ENCODE results near the gene TTC32. TPM values are rescaled to one million over a fixed set of nuclear protein-coding genes. Genes with fewer than 3 reads are reported as not detected.

TTC32 gene
- total and polyA plus RNA-seq, 2 experiments from 2014 or later, result 4.6 to 17.0 TPM

DNA sequence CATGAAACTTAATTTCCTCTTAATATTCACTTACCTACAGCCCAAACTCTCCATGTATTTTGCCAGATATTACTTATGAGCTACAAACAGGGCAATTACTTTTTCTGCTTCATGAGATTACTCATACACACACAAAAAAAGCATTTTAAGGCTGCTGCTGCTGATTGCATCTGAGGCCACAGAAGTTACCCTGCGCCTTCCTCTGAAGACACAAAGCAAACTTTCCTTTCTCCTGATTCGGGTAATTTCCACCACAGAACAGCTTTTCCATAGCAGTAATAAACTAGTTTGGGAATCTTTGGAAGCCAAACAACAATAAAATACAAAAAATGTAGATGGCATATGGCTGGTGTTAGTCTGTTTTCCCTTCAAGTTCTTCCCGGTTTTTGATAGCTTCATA, 6.2 kb downstream of the TTC32 start:
- Histone ChIP-seq H3K4me3 (no peak overlapping the region), H3K36me3 (ENCODE audit: insufficient read depth) (no peaks in the 10 kb centered on the region), H3K27me3 (ENCODE audit: insufficient read depth) (no peaks in the 10 kb centered on the region), H3K27ac (ENCODE audit: low read depth) (no peak overlapping the region), H3K4me2 (no peak overlapping the region), H2AFZ (no peak overlapping the region), H3K79me2 (replicated peaks; ENCODE audit: insufficient read depth) (peaks cover 16% of the 10 kb centered on the region), H3K4me1 (ENCODE audit: insufficient read depth) (no peaks in the 10 kb centered on the region), H3K9me2 (ENCODE audit: insufficient read depth) (no peaks in the 10 kb centered on the region), H3F3A (replicated peaks; ENCODE audit: low read depth) (no peaks in the 10 kb centered on the region), H4K20me1 (replicated peaks; ENCODE audit: insufficient read depth) (peaks cover 5% of the 10 kb centered on the region)
- H3K4me3 Mint-ChIP-seq, result no peak overlapping the region
- H3K36me3 Mint-ChIP-seq (ENCODE audit: low read depth), result no peaks in the 10 kb centered on the region
- no peaks in the 10 kb centered on the region for H3K27me3 Mint-ChIP-seq (ENCODE audit: insufficient read depth, low read depth, poor library complexity)
- no peak for ATAC-seq
- DNase-seq (ENCODE audit: low spot score), result no peak
- no peaks in the 10 kb centered on the region for H3K9me3 Mint-ChIP-seq
- H3K4me1 Mint-ChIP-seq, result peaks cover 8% of the 10 kb centered on the region
- no peak for TF ChIP-seq EZH2phosphoT487 (IDR thresholded peaks at IDR 0.05; ENCODE audit: unreplicated experiment)
- TF ChIP-seq CREB1 (CRISPR knock-in tag; IDR thresholded peaks at IDR 0.05; ENCODE audit: low read depth), result no peak
- TF ChIP-seq STAT1 (IDR thresholded peaks at IDR 0.05; ENCODE audit: unreplicated experiment), result no peak
- TF ChIP-seq NANOG (IDR thresholded peaks at IDR 0.05; ENCODE audit: borderline replicate concordance), result no peak
- TF ChIP-seq, protein P1, sequence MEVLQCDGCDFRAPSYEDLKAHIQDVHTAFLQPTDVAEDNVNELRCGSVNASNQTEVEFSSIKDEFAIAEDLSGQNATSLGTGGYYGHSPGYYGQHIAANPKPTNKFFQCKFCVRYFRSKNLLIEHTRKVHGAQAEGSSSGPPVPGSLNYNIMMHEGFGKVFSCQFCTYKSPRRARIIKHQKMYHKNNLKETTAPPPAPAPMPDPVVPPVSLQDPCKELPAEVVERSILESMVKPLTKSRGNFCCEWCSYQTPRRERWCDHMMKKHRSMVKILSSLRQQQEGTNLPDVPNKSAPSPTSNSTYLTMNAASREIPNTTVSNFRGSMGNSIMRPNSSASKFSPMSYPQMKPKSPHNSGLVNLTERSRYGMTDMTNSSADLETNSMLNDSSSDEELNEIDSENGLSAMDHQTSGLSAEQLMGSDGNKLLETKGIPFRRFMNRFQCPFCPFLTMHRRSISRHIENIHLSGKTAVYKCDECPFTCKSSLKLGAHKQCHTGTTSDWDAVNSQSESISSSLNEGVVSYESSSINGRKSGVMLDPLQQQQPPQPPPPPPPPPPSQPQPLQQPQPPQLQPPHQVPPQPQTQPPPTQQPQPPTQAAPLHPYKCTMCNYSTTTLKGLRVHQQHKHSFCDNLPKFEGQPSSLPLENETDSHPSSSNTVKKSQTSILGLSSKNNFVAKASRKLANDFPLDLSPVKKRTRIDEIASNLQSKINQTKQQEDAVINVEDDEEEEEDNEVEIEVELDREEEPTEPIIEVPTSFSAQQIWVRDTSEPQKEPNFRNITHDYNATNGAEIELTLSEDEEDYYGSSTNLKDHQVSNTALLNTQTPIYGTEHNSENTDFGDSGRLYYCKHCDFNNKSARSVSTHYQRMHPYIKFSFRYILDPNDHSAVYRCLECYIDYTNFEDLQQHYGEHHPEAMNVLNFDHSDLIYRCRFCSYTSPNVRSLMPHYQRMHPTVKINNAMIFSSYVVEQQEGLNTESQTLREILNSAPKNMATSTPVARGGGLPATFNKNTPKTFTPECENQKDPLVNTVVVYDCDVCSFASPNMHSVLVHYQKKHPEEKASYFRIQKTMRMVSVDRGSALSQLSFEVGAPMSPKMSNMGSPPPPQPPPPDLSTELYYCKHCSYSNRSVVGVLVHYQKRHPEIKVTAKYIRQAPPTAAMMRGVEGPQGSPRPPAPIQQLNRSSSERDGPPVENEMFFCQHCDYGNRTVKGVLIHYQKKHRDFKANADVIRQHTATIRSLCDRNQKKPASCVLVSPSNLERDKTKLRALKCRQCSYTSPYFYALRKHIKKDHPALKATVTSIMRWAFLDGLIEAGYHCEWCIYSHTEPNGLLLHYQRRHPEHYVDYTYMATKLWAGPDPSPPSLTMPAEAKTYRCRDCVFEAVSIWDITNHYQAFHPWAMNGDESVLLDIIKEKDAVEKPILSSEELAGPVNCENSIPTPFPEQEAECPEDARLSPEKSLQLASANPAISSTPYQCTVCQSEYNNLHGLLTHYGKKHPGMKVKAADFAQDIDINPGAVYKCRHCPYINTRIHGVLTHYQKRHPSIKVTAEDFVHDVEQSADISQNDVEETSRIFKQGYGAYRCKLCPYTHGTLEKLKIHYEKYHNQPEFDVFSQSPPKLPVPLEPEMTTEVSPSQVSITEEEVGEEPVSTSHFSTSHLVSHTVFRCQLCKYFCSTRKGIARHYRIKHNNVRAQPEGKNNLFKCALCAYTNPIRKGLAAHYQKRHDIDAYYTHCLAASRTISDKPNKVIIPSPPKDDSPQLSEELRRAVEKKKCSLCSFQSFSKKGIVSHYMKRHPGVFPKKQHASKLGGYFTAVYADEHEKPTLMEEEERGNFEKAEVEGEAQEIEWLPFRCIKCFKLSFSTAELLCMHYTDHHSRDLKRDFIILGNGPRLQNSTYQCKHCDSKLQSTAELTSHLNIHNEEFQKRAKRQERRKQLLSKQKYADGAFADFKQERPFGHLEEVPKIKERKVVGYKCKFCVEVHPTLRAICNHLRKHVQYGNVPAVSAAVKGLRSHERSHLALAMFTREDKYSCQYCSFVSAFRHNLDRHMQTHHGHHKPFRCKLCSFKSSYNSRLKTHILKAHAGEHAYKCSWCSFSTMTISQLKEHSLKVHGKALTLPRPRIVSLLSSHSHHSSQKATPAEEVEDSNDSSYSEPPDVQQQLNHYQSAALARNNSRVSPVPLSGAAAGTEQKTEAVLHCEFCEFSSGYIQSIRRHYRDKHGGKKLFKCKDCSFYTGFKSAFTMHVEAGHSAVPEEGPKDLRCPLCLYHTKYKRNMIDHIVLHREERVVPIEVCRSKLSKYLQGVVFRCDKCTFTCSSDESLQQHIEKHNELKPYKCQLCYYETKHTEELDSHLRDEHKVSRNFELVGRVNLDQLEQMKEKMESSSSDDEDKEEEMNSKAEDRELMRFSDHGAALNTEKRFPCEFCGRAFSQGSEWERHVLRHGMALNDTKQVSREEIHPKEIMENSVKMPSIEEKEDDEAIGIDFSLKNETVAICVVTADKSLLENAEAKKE (CRISPR knock-in tag; IDR thresholded peaks at IDR 0.05), result no peak
- TF ChIP-seq JUNB (IDR thresholded peaks at IDR 0.05; ENCODE audit: unreplicated experiment), result no peak
- TF ChIP-seq EZH2 (IDR thresholded peaks at IDR 0.05; ENCODE audit: low read depth, unreplicated experiment), result no peak
- TF ChIP-seq ZNF331 (CRISPR knock-in tag; IDR thresholded peaks at IDR 0.05; ENCODE audit: low read depth), result no peak
- no peak for TF ChIP-seq POLR2AphosphoS5 (IDR thresholded peaks at IDR 0.05; ENCODE audit: low read depth)
- TF ChIP-seq, protein P2, sequence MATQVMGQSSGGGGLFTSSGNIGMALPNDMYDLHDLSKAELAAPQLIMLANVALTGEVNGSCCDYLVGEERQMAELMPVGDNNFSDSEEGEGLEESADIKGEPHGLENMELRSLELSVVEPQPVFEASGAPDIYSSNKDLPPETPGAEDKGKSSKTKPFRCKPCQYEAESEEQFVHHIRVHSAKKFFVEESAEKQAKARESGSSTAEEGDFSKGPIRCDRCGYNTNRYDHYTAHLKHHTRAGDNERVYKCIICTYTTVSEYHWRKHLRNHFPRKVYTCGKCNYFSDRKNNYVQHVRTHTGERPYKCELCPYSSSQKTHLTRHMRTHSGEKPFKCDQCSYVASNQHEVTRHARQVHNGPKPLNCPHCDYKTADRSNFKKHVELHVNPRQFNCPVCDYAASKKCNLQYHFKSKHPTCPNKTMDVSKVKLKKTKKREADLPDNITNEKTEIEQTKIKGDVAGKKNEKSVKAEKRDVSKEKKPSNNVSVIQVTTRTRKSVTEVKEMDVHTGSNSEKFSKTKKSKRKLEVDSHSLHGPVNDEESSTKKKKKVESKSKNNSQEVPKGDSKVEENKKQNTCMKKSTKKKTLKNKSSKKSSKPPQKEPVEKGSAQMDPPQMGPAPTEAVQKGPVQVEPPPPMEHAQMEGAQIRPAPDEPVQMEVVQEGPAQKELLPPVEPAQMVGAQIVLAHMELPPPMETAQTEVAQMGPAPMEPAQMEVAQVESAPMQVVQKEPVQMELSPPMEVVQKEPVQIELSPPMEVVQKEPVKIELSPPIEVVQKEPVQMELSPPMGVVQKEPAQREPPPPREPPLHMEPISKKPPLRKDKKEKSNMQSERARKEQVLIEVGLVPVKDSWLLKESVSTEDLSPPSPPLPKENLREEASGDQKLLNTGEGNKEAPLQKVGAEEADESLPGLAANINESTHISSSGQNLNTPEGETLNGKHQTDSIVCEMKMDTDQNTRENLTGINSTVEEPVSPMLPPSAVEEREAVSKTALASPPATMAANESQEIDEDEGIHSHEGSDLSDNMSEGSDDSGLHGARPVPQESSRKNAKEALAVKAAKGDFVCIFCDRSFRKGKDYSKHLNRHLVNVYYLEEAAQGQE (IDR thresholded peaks at IDR 0.05; ENCODE audit: unreplicated experiment), result no peak
- TF ChIP-seq ZNF114 (CRISPR knock-in tag; IDR thresholded peaks at IDR 0.05), result no peak
- TF ChIP-seq, protein P3, sequence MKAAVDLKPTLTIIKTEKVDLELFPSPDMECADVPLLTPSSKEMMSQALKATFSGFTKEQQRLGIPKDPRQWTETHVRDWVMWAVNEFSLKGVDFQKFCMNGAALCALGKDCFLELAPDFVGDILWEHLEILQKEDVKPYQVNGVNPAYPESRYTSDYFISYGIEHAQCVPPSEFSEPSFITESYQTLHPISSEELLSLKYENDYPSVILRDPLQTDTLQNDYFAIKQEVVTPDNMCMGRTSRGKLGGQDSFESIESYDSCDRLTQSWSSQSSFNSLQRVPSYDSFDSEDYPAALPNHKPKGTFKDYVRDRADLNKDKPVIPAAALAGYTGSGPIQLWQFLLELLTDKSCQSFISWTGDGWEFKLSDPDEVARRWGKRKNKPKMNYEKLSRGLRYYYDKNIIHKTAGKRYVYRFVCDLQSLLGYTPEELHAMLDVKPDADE (IDR thresholded peaks at IDR 0.05), result no peak
- TF ChIP-seq, protein P4, sequence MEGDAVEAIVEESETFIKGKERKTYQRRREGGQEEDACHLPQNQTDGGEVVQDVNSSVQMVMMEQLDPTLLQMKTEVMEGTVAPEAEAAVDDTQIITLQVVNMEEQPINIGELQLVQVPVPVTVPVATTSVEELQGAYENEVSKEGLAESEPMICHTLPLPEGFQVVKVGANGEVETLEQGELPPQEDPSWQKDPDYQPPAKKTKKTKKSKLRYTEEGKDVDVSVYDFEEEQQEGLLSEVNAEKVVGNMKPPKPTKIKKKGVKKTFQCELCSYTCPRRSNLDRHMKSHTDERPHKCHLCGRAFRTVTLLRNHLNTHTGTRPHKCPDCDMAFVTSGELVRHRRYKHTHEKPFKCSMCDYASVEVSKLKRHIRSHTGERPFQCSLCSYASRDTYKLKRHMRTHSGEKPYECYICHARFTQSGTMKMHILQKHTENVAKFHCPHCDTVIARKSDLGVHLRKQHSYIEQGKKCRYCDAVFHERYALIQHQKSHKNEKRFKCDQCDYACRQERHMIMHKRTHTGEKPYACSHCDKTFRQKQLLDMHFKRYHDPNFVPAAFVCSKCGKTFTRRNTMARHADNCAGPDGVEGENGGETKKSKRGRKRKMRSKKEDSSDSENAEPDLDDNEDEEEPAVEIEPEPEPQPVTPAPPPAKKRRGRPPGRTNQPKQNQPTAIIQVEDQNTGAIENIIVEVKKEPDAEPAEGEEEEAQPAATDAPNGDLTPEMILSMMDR (conservative IDR thresholded peaks at IDR 0.05; ENCODE audit: low read depth in 2 of 2), result no peak
- no peak overlapping the region for H3K27ac Mint-ChIP-seq
